Left ventricle myocardium inferior (tissue), 1 donor: ENCODE data around the gene BOC. TPM values are rescaled to one million over a fixed set of nuclear protein-coding genes. Genes with fewer than 3 reads are reported as not detected.
"Not testable (repeated sequence)": the region's sequence is repeated elsewhere in the genome, so short reads cannot be mapped to it uniquely, and the experiment has no call there.

Source experiments
- DNase-seq: peaks from one replicate; pipeline ENCODE4 v3.0.0-alpha.2; 2020
- H3K27ac ChIP-seq: fragments of 200-600 bp; replicated peaks from 2 replicates; pipeline ENCODE4 v1.8.0; 2021
- H3K27me3 ChIP-seq: fragments of 200-600 bp; 2 replicates; pipeline ENCODE4 v1.8.0; 2021; ENCODE audit warnings: low read depth
- H3K36me3 ChIP-seq: fragments of 200-600 bp; 2 replicates; pipeline ENCODE4 v1.8.0; 2021
- H3K4me1 ChIP-seq: fragments of 200-600 bp; 2 replicates; pipeline ENCODE4 v1.8.0; 2021
- H3K4me3 ChIP-seq: fragments of 200-600 bp; 2 replicates; pipeline ENCODE4 v1.8.0; 2021; ENCODE audit warnings: mild to moderate bottlenecking, moderate library complexity
- H3K9me3 ChIP-seq: fragments of 200-600 bp; replicated peaks from 2 replicates; pipeline ENCODE4 v1.8.0; 2021
- intact Hi-C: fragments of 100-400 bp; cut with micrococcal nuclease; formaldehyde crosslinking; loops from one replicate; pipeline ENCODE4 v1.11.0; 2022
- total RNA-seq: library from RNA; stranded (reverse); fragmentation: NEBNext Ultra II Directional; extraction: Animal tissue kit (Norgen Biotek cat#: 25700); gene quantifications from one replicate; pipeline ENCODE4 v1.2.1, GENCODE V29; 2021
- TF ChIP-seq, protein P1 (sequence below): fragments of 200-600 bp; IDR thresholded peaks from 2 replicates; pipeline ENCODE4 v1.8.0; 2021; ENCODE audit warnings: antibody characterized with exemption, mild to moderate bottlenecking, borderline replicate concordance
- donor health status: DM: no; HTN: yes; CAD: no; lungs with severe emphysema.

The BOC gene
- total RNA-seq, 1 donor from 2014 or later = 6.7 TPM

DNA sequence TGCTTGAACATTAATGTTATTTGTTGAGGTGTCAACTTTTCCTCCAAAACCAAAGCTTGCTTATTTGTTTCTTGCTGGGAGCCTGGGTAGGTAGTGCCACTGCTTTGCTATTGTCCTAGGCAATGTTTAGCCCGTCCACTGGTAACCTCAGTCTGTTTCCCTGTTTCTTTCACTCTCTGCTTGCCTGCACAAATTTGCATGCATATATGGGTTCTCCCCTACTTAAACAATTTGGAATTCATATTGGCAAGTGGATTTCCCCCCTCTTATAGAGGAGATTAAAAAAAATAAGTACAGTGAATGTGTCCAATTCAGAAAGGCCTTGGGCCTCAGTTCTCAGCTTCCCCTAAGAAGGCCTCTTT is 45.0 kb upstream of the BOC start:
- intact Hi-C loops = no loop called here
- Histone ChIP-seq H3K9me3 (no peaks in the 10 kb centered on the region), H3K4me1 (peaks cover 15% of the 10 kb centered on the region), H3K27me3 (no peaks in the 10 kb centered on the region), H3K4me3 (no peak overlapping the region), H3K27ac (peak overlapping the region; percentile 61), H3K36me3 (no peaks in the 10 kb centered on the region)
- TF ChIP-seq, protein P1, sequence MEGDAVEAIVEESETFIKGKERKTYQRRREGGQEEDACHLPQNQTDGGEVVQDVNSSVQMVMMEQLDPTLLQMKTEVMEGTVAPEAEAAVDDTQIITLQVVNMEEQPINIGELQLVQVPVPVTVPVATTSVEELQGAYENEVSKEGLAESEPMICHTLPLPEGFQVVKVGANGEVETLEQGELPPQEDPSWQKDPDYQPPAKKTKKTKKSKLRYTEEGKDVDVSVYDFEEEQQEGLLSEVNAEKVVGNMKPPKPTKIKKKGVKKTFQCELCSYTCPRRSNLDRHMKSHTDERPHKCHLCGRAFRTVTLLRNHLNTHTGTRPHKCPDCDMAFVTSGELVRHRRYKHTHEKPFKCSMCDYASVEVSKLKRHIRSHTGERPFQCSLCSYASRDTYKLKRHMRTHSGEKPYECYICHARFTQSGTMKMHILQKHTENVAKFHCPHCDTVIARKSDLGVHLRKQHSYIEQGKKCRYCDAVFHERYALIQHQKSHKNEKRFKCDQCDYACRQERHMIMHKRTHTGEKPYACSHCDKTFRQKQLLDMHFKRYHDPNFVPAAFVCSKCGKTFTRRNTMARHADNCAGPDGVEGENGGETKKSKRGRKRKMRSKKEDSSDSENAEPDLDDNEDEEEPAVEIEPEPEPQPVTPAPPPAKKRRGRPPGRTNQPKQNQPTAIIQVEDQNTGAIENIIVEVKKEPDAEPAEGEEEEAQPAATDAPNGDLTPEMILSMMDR = no peak
- no peak for DNase-seq

DNA sequence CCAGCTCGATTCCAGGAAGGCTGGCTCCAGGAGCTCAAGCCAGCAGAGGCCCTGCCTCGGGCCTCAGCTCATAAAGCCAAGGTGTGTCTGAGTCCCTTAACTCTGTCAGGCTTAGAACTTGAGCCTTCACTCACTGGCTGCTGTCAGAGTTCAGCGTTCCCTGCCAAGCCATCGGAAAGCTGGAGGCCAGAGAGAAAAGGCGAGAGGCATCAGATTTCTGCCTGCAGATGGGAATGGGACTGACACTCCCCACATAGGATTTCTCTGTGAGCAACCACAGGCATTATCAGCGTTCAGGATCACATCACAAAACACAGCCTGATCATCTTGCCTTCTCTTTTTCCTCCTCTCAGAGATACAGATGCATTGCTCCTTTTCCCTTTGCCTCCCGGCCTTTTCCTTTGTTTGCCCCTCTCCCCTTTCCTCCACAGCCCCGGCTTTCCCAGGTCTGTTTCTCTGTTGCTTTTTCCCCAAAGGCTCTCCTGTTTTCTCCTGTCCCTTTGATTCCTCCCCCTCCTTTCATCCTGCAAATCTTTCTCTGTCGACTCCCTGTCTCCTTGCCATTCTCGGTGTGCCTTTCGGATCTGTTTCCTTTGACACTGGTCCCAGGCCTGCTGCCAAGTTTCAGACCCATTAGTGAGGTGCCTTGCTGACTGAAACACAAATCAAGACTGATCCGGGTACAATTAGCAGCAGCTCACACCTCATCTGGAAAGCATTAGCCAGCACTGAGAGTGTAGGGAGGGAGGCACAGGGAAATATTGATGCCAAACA is 44.5 kb upstream of the BOC start:
- Histone ChIP-seq H3K27ac (peak overlapping the region; percentile 61), H3K9me3 (peaks cover 4% of the 10 kb centered on the region), H3K36me3 (no peaks in the 10 kb centered on the region), H3K4me1 (peaks cover 15% of the 10 kb centered on the region), H3K4me3 (no peak overlapping the region), H3K27me3 (no peaks in the 10 kb centered on the region)
- intact Hi-C loops = no loop called here
- peak; percentile 30 for DNase-seq
- TF ChIP-seq, protein P1 = no peak

DNA sequence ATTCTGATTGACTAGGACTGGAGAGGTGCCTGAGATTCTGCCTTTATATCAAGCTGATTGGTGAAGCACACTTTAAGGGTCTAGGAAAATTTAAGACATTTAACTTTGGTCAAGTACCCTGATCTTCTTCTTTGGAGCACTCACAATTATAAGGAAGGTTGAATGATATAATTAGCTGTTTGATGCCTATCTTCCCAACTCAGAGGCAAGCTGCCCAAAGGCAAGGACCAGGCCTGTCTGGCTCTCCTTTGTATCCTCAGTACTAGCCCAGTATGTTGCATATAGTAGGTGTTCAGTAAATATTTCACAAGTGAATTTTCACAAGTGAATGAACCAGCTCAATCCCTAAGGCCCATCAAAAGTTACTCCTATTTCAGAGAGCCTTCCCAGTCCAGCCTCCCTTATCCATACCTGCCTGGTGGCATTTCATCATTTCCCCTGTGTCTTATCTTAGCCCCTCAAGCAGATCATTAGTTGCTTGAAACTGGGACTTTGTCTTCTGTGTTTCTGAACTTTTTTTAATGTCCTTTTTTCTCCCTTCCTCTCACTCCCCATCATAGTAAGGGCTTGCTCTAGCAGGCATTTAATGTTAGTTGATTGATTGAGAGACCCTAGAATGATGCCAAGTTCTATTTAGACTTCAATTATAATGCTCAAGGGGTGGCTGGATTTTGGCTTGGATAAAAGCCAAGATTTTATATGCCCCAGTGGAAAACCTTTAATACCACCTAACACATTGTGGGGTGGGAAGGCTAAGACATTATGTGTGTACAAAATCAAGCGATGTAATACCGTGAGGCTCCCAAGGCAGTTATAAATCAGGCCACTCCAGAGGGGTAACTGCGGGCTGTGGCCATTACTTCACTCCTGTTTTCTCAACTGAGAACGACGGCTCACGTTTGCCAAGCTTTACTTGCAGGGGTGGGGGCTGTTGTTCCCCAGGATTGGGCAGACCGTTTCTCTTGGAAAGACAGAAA is 43.2 kb upstream of the BOC start:
- no peak for DNase-seq
- Histone ChIP-seq H3K27ac (no peak overlapping the region), H3K9me3 (peaks cover 4% of the 10 kb centered on the region), H3K27me3 (no peaks in the 10 kb centered on the region), H3K36me3 (no peaks in the 10 kb centered on the region), H3K4me3 (no peak overlapping the region), H3K4me1 (peaks cover 15% of the 10 kb centered on the region)
- TF ChIP-seq, protein P1 = no peak
- intact Hi-C loops = no loop called here

DNA sequence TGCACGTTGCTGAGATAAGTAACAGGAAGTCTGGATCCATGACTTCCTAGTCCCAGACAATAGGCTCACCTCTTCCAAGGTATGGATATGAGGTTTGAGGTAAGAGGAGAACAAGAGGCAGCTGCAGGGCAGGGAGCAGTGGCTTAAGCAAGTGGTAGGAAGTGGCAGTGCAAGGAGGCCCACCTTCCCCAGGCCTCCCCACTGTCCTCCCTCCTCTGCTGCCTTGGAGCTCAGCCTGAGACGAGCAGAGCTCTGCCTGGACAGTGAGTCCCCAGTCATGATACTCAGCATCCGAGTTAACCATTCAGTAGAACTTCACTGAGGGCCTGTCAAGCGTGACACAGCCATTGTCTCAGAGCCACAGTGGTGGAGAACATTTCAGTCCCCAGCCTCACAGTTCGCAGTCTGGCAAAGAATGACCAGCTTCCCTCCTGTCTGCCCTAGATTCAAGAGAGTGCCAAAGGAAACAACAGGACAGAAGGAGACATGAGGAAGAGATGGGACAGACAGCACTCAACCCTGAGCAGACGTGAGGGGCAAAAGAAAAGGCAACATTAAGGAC is 41.4 kb upstream of the BOC start:
- Histone ChIP-seq H3K27ac (no peak overlapping the region), H3K4me3 (no peak overlapping the region), H3K27me3 (no peaks in the 10 kb centered on the region), H3K36me3 (no peaks in the 10 kb centered on the region), H3K9me3 (peaks cover 4% of the 10 kb centered on the region), H3K4me1 (peaks cover 15% of the 10 kb centered on the region)
- TF ChIP-seq, protein P1 = no peak
- intact Hi-C loops = no loop called here
- no peak for DNase-seq

DNA sequence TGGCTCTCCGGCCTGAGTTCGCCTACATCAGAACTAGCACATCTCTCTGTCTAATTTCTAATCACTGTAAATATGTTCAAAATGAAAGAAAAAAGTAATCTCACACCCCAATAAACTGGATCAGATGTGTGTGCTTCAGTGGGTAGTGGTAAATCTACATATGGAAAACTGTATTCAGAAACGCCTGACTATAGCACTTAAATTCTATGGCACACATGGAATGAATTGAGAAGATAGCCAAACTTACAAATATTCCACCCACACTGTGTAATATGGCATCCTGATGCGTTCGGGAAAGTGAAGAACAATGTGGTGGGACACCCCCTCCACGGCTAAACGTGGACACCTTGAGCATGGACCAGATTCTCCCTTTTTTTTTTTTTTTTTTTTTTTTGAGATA is 40.6 kb upstream of the BOC start:
- no peaks in the 10 kb centered on the region for H3K36me3 ChIP-seq
- H3K27me3 ChIP-seq = no peaks in the 10 kb centered on the region
- TF ChIP-seq, protein P1 = no peak
- intact Hi-C loops = no loop called here
- H3K9me3 ChIP-seq = peaks cover 4% of the 10 kb centered on the region
- DNase-seq = no peak
- H3K4me1 ChIP-seq = peaks cover 15% of the 10 kb centered on the region
- no peak overlapping the region for H3K27ac ChIP-seq
- no peak overlapping the region for H3K4me3 ChIP-seq

DNA sequence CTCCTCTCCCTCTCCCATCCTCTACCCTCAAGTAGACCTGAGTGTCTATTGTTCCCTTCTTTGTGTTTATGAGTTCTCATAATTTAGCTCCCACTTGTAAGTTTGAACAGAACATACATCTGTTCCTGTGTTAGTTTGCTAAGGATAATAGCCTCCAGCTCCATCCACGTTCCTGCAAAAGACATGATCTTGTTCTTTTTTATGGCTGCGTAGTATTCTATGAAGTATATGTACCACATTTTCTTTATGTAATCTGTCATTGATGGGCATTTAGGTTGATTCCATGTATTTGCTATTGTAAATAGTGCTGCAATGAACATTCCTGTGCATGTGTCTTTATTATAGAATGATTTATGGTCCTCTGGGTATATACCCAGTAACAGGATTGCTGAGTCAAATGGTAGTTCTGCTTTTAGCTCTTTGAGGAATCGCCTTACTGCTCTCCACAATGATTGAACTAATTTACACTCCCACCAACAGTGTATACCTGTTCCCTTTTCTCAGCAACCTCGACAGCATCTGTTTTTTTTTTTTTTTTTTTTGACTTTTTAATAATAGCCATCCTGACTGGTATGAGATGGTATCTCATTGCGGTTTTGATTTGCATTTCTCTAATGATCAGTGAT is 39.6 kb upstream of the BOC start:
- intact Hi-C loops, DNase-seq, H3K9me3 ChIP-seq, H3K27ac ChIP-seq, H3K36me3 ChIP-seq, H3K4me1 ChIP-seq, H3K27me3 ChIP-seq, H3K4me3 ChIP-seq: not testable (repeated sequence)
